Hepatocyte (in vitro differentiated cells): ENCODE results near the gene NEK4. TPM values are rescaled to one million over a fixed set of nuclear protein-coding genes. Genes with fewer than 3 reads are reported as not detected.
"Not testable (repeated sequence)": the region's sequence is repeated elsewhere in the genome, so short reads cannot be mapped to it uniquely, and the experiment has no call there.

Experiments used
- DNase-seq: peaks from one replicate; pipeline ENCODE4 v3.0.0-alpha.2; 2016; ENCODE audit warnings: low spot score
- H2AFZ ChIP-seq: fragments of 200-600 bp; sonication (generic); 2 replicates; pipeline ENCODE4 v1.6.0; 2016; ENCODE audit warnings: antibody characterized with exemption, mild to moderate bottlenecking
- H3K27ac ChIP-seq: fragments of 200-600 bp; sonication (generic); 2 replicates; pipeline ENCODE4 v1.5.1; 2016; ENCODE audit warnings: mild to moderate bottlenecking
- H3K27me3 ChIP-seq: fragments of 200-600 bp; sonication (generic); 2 replicates; pipeline ENCODE4 v1.6.1; 2016
- H3K36me3 ChIP-seq: fragments of 200-600 bp; sonication (generic); replicated peaks from 2 replicates; pipeline ENCODE4 v1.5.1; 2016; ENCODE audit warnings: low read depth; ENCODE audit not compliant: insufficient read depth
- H3K4me1 ChIP-seq: fragments of 200-600 bp; sonication (generic); 2 replicates; pipeline ENCODE4 v1.5.1; 2016; ENCODE audit warnings: mild to moderate bottlenecking, moderate library complexity; ENCODE audit not compliant: insufficient read depth
- H3K4me2 ChIP-seq: fragments of 200-600 bp; sonication (generic); 2 replicates; pipeline ENCODE4 v1.6.0; 2016
- H3K4me3 ChIP-seq: fragments of 200-600 bp; sonication (generic); 2 replicates; pipeline ENCODE4 v1.5.1; 2016; ENCODE audit warnings: mild to moderate bottlenecking
- H3K79me2 ChIP-seq: fragments of 200-600 bp; sonication (generic); 2 replicates; pipeline ENCODE4 v1.6.0; 2017; ENCODE audit warnings: mild to moderate bottlenecking
- H3K9me2 ChIP-seq: fragments of 200-600 bp; sonication (generic); replicated peaks from 2 replicates; pipeline ENCODE4 v1.6.0; 2017; ENCODE audit warnings: mild to moderate bottlenecking; ENCODE audit not compliant: insufficient read depth
- H3K9me3 ChIP-seq: fragments of 200-600 bp; sonication (generic); 2 replicates; pipeline ENCODE4 v1.5.1; 2016; ENCODE audit warnings: low read depth, mild to moderate bottlenecking
- H4K20me1 ChIP-seq: fragments of 200-600 bp; sonication (generic); 2 replicates; pipeline ENCODE4 v1.6.0; 2016; ENCODE audit warnings: mild to moderate bottlenecking; ENCODE audit not compliant: insufficient read depth, poor library complexity, severe bottlenecking
- EZH2 ChIP-seq: fragments of 200-600 bp; sonication (generic); IDR thresholded peaks from 2 replicates; pipeline ENCODE4 v1.6.1; 2016; ENCODE audit warnings: antibody characterized with exemption, mild to moderate bottlenecking, borderline replicate concordance
- EZH2phosphoT487 ChIP-seq: fragments of 200-600 bp; sonication (generic); IDR thresholded peaks from one replicate; pipeline ENCODE4 v1.6.1; 2018; ENCODE audit warnings: antibody characterized with exemption, mild to moderate bottlenecking, low read depth, moderate library complexity; ENCODE audit not compliant: unreplicated experiment, severe bottlenecking
- WGBS: methylation state at CpG from one replicate; pipeline ENCODE4 v1.1.6; 2016; ENCODE audit warnings: low lambda C conversion rate; ENCODE audit errors: missing lambda C conversion rate; 5-methylcytosine and 5-hydroxymethylcytosine counted together
- polyA plus RNA-seq: library from polyadenylated mRNA; unstranded; fragments of >200 nt; fragmentation: Nextera tagmentation; extraction: Ambion mirVana; gene quantifications from 2 replicates; pipeline ENCODE4 v1.2.1, GENCODE V29; 2016
- total RNA-seq: library from RNA; depleted of rRNA; stranded (reverse); fragments of >200 nt; gene quantifications from 2 replicates; pipeline ENCODE4 v1.2.3, GENCODE V29; 2014
- TF ChIP-seq, protein P1 (sequence below): fragments of 200-600 bp; sonication (generic); IDR thresholded peaks from 2 replicates; pipeline ENCODE4 v1.5.1; 2016; ENCODE audit warnings: antibody characterized with exemption, mild to moderate bottlenecking; ENCODE audit not compliant: poor library complexity

The NEK4 gene
- total and polyA plus RNA-seq, 2 experiments from 2014 or later: 8.0 to 19.2 TPM

DNA sequence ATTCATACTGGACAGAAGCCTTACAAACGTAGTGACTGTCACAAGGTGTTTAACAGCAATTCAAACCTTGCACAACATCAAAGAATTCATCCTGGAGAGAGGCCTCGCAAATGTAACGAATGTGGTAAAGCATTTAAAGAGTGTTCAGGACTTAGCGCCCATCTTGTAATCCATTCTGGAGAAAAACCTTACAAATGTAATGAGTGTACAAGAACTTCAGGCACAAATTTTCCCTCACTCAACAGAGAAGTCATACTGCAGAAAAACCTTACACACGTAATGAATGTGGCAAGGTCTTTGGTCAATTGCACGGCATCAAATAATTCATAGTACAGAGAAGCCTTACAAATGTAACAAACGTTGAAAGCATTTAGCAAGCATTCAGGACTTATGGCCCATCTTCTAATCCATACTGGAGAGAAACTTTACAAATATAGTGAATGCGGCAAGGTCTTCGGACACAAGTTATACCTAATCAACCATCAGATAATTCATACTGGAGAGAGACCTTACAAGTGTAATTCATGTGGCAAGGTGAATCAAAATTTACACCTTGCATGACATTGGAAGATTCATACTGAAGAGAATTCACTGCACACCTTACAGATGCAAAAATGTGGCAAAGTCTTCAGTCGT is 37.4 kb downstream of the NEK4 start:
- H3K4me2 ChIP-seq: no peak overlapping the region
- no peak overlapping the region for H3K4me3 ChIP-seq
- no peaks in the 10 kb centered on the region for H3K4me1 ChIP-seq
- no peak overlapping the region for H2AFZ ChIP-seq
- no peak overlapping the region for H3K27ac ChIP-seq
- no peaks in the 10 kb centered on the region for H3K79me2 ChIP-seq
- no peaks in the 10 kb centered on the region for H3K9me2 ChIP-seq
- TF ChIP-seq EZH2: no peak
- TF ChIP-seq, protein P1, sequence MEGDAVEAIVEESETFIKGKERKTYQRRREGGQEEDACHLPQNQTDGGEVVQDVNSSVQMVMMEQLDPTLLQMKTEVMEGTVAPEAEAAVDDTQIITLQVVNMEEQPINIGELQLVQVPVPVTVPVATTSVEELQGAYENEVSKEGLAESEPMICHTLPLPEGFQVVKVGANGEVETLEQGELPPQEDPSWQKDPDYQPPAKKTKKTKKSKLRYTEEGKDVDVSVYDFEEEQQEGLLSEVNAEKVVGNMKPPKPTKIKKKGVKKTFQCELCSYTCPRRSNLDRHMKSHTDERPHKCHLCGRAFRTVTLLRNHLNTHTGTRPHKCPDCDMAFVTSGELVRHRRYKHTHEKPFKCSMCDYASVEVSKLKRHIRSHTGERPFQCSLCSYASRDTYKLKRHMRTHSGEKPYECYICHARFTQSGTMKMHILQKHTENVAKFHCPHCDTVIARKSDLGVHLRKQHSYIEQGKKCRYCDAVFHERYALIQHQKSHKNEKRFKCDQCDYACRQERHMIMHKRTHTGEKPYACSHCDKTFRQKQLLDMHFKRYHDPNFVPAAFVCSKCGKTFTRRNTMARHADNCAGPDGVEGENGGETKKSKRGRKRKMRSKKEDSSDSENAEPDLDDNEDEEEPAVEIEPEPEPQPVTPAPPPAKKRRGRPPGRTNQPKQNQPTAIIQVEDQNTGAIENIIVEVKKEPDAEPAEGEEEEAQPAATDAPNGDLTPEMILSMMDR: no peak
- TF ChIP-seq EZH2phosphoT487: no peak
- H4K20me1 ChIP-seq: no peaks in the 10 kb centered on the region
- no peaks in the 10 kb centered on the region for H3K9me3 ChIP-seq
- no peak for DNase-seq
- H3K36me3 ChIP-seq: no peaks in the 10 kb centered on the region
- no peaks in the 10 kb centered on the region for H3K27me3 ChIP-seq
- WGBS: 97% methylated on average over 10 of the region's 10 CpGs

DNA sequence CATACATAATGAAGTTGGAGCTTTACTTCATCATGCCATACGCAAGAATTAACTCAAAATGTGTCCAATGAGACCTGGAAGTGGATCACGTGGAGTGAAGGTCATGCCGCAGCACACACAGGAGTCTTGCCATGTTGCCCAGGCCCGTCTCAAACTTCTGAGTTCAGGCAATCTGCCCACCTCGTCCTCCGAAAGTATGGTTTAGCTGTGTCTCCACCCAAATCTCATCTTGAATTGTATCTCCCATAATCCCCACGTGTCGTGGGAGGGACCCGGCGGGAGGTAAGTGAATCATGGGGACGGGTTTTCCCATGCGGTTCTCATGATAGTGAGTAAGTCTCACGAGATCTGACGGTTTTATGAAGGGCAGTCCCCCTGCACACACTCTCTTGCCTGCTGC is 39.1 kb downstream of the NEK4 start:
- Histone ChIP-seq H3K4me2 (no peak overlapping the region), H3K27me3 (no peaks in the 10 kb centered on the region), H3K36me3 (no peaks in the 10 kb centered on the region), H2AFZ (no peak overlapping the region), H3K79me2 (no peaks in the 10 kb centered on the region), H3K4me3 (no peak overlapping the region), H3K9me3 (no peaks in the 10 kb centered on the region), H3K9me2 (no peaks in the 10 kb centered on the region), H3K27ac (no peak overlapping the region), H3K4me1 (no peaks in the 10 kb centered on the region), H4K20me1 (no peaks in the 10 kb centered on the region)
- 96% methylated on average over 14 of the region's 14 CpGs for WGBS
- no peak for DNase-seq
- TF ChIP-seq EZH2 (no peak), EZH2phosphoT487 (no peak)
- TF ChIP-seq, protein P1: no peak

DNA sequence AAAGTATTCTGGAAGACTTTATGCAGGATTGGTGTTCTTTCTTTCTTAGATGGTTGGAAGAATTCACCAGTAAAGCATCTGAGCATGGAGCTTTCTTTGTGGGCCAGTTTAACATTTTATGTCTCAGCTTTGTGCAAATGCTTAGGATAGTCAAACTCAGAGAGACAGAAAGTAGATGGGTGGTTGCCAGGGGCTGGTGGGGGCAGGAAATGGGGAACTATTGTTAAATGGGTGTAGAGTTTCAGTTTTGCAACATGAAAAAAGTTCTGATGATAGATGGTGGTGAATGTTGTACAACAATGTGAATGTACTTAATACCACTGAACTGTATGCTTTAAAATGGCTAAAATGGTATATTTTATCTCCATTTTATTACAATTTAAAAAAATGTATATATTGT is 40.1 kb downstream of the NEK4 start:
- DNase-seq: no peak

DNA sequence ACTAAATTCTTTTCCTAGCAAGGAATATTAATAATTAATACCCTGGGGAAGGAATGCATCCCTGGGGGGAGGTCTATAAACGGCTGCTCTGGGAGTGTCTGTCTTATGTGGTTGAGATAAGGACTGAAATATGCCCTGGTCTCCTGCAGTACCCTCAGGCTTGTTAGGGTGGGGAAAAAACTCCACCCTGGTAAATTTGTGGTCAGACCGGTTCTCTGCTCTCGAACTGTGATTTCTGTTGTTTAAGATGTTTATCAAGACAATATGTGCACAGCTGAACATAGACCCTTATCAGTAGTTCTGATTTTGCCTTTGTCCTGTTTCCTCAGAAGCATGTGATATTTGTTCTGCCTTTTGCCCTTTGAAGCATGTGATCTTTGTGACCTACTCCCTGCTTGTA is 42.0 kb downstream of the NEK4 start:
- not testable (repeated sequence) for H3K4me3 ChIP-seq, H3K4me2 ChIP-seq, H3K79me2 ChIP-seq, H2AFZ ChIP-seq, H3K36me3 ChIP-seq, H4K20me1 ChIP-seq, H3K9me3 ChIP-seq, H3K27me3 ChIP-seq, DNase-seq, H3K9me2 ChIP-seq, H3K27ac ChIP-seq, H3K4me1 ChIP-seq
- 75% methylated on average over 3 of the region's 3 CpGs for WGBS

More for the DNA sequence above, 40.1 kb downstream of the NEK4 start:
- H3K4me1 ChIP-seq: no peaks in the 10 kb centered on the region
- no peaks in the 10 kb centered on the region for H3K36me3 ChIP-seq
- no peaks in the 10 kb centered on the region for H4K20me1 ChIP-seq
- H3K79me2 ChIP-seq: no peaks in the 10 kb centered on the region
- H2AFZ ChIP-seq: no peak overlapping the region
- TF ChIP-seq, protein P1: no peak
- TF ChIP-seq EZH2phosphoT487 (no peak), EZH2 (no peak)
- no peak overlapping the region for H3K4me2 ChIP-seq
- no peak overlapping the region for H3K27ac ChIP-seq
- no peak overlapping the region for H3K4me3 ChIP-seq
- no peaks in the 10 kb centered on the region for H3K27me3 ChIP-seq
- H3K9me3 ChIP-seq: no peaks in the 10 kb centered on the region
- no peaks in the 10 kb centered on the region for H3K9me2 ChIP-seq
